SU-DHL-6 (cell line): ENCODE data around the gene EHBP1L1.

ENCODE experiments used
- H2AFZ ChIP-seq: fragments of 200-600 bp; sonication (generic); 2 replicates; pipeline ENCODE4 v1.6.1; 2014; ENCODE audit warnings: low read depth, mild to moderate bottlenecking, moderate library complexity, mixed read lengths, antibody characterized with exemption, low read length; ENCODE audit not compliant: severe bottlenecking
- H3F3A ChIP-seq: fragments of 200-600 bp; shearing (Covaris generic); 2 replicates; pipeline ENCODE4 v1.6.0; 2016; ENCODE audit warnings: antibody characterized with exemption, mild to moderate bottlenecking; ENCODE audit not compliant: insufficient read depth
- H3K27ac ChIP-seq: fragments of 200-600 bp; sonication (generic); 2 replicates; pipeline ENCODE4 v1.5.1; 2016; ENCODE audit warnings: low read depth, mild to moderate bottlenecking, low read length, moderate library complexity, mixed read lengths
- H3K27me3 ChIP-seq: fragments of 200-600 bp; sonication (generic), shearing (Covaris generic); 2 replicates; pipeline ENCODE4 v1.6.0; 2014; ENCODE audit warnings: mild to moderate bottlenecking, low read length
- H3K36me3 ChIP-seq: fragments of 200-600 bp; sonication (generic); 2 replicates; pipeline ENCODE4 v1.6.1; 2014; ENCODE audit warnings: mild to moderate bottlenecking, low read length, mixed read lengths
- H3K4me2 ChIP-seq: fragments of 300-600, 200-600 bp; shearing (Covaris generic), sonication (generic); 2 replicates; pipeline ENCODE4 v1.6.0; 2014; ENCODE audit warnings: low read length, low read depth, mild to moderate bottlenecking; ENCODE audit not compliant: poor library complexity, severe bottlenecking
- H3K4me3 ChIP-seq: fragments of 200-600 bp; sonication (generic); 2 replicates; pipeline ENCODE4 v1.5.1; 2014; ENCODE audit warnings: antibody characterized with exemption, low read length, mild to moderate bottlenecking, mixed read lengths; ENCODE audit not compliant: insufficient read depth, poor library complexity, severe bottlenecking
- H3K79me2 ChIP-seq: fragments of 200-600 bp; sonication (generic); 2 replicates; pipeline ENCODE4 v1.6.1; 2014; ENCODE audit warnings: mild to moderate bottlenecking, low read length, moderate library complexity; ENCODE audit not compliant: insufficient read depth
- H3K9ac ChIP-seq: fragments of 200-600 bp; sonication (generic); 2 replicates; pipeline ENCODE4 v1.7.0; 2014; ENCODE audit warnings: mild to moderate bottlenecking, low read length
- H3K9me2 ChIP-seq: fragments of 200-600 bp; sonication (generic); replicated peaks from 2 replicates; pipeline ENCODE4 v1.6.1; 2014; ENCODE audit warnings: low read length; ENCODE audit not compliant: insufficient read depth
- H3K9me3 ChIP-seq: fragments of 200-600 bp; sonication (generic); 2 replicates; pipeline ENCODE4 v1.6.1; 2014; ENCODE audit warnings: low read length, mixed read lengths; ENCODE audit not compliant: insufficient read depth
- H4K20me1 ChIP-seq: fragments of 200-600 bp; sonication (generic); 2 replicates; pipeline ENCODE4 v1.6.1; 2014; ENCODE audit warnings: low read depth, mild to moderate bottlenecking, antibody characterized with exemption, low read length, moderate library complexity, mixed read lengths
- CTCF ChIP-seq: fragments of 200-600 bp; sonication (generic); IDR thresholded peaks from one replicate; pipeline ENCODE4 v1.5.1; 2017; ENCODE audit warnings: antibody characterized with exemption, mild to moderate bottlenecking, low read length, moderate library complexity; ENCODE audit not compliant: insufficient read depth, poor library complexity, severe bottlenecking
- EZH2phosphoT487 ChIP-seq: fragments of 200-600 bp; sonication (generic), shearing (Covaris generic); conservative IDR thresholded peaks from 2 replicates; pipeline ENCODE4 v1.6.1; 2018; ENCODE audit warnings: mild to moderate bottlenecking, antibody characterized with exemption, low read length, moderate library complexity, mixed read lengths

The EHBP1L1 gene

GRCh38 chr11:65621460-65621859, 45.6 kb downstream of the EHBP1L1 start:
- Histone ChIP-seq H3K9me2 (no peaks in the 10 kb centered on the region), H3K4me2 (no peak overlapping the region), H3K27ac (no peak overlapping the region), H3K79me2 (peaks cover 23% of the 10 kb centered on the region), H4K20me1 (no peaks in the 10 kb centered on the region; the same call in 1 of the 2 replicates), H3K27me3 (no peaks in the 10 kb centered on the region), H3K36me3 (no peaks in the 10 kb centered on the region), H3K4me3 (no peak overlapping the region), H2AFZ (no peak overlapping the region), H3K9me3 (no peaks in the 10 kb centered on the region), H3K9ac (no peak overlapping the region), H3F3A (no peaks in the 10 kb centered on the region)
- TF ChIP-seq CTCF, result no peak
- no peak for TF ChIP-seq EZH2phosphoT487

- no peak overlapping the region for H3K4me3 ChIP-seq
- H3K27ac ChIP-seq, result no peak overlapping the region
- no peaks in the 10 kb centered on the region for H4K20me1 ChIP-seq
- no peaks in the 10 kb centered on the region for H3K9me3 ChIP-seq
- H3K36me3 ChIP-seq, result no peaks in the 10 kb centered on the region
- H3K27me3 ChIP-seq, result no peaks in the 10 kb centered on the region
- H3F3A ChIP-seq, result no peaks in the 10 kb centered on the region
- no peak overlapping the region for H2AFZ ChIP-seq
- no peak overlapping the region for H3K9ac ChIP-seq
- TF ChIP-seq CTCF (no peak), EZH2phosphoT487 (no peak)
- H3K4me2 ChIP-seq, result no peak overlapping the region
- peaks cover 17% of the 10 kb centered on the region for H3K79me2 ChIP-seq
- no peaks in the 10 kb centered on the region for H3K9me2 ChIP-seq
Observed at GRCh38 chr11:65622011-65622410, 46.2 kb downstream of the EHBP1L1 start.

GRCh38 chr11:65623177-65623576, 47.3 kb downstream of the EHBP1L1 start:
- Histone ChIP-seq H2AFZ (no peak overlapping the region), H3K9me3 (no peaks in the 10 kb centered on the region), H3K27me3 (no peaks in the 10 kb centered on the region), H3K4me2 (no peak overlapping the region), H3K4me3 (no peak overlapping the region), H3K9me2 (no peaks in the 10 kb centered on the region), H4K20me1 (no peaks in the 10 kb centered on the region), H3K79me2 (0 out of 2 replicates have a peak, but pooled peaks cover 6% of the 10 kb centered on the region), H3K27ac (no peak overlapping the region), H3K36me3 (no peaks in the 10 kb centered on the region), H3F3A (no peaks in the 10 kb centered on the region), H3K9ac (no peak overlapping the region)
- no peak for TF ChIP-seq CTCF
- TF ChIP-seq EZH2phosphoT487, result no peak
